Endothelial cell of umbilical vein (primary cell): Measurements from ENCODE around the gene PGAM1.
"Not testable (repeated sequence)": the region's sequence is repeated elsewhere in the genome, so short reads cannot be mapped to it uniquely, and the experiment has no call there.

Experiments used
- CTCF ChIP-seq, 2 donors: IDR thresholded peaks; 1 replicate in 1 of 2; 2 replicates in 1 of 2; pipeline ENCODE4 v1.5.1; 2011; ENCODE audit warnings: low read length in 2 of 2, mild to moderate bottlenecking in 2 of 2, moderate library complexity in 2 of 2, control low read depth in 1 of 2, inconsistent platforms in 1 of 2, low read depth in 1 of 2; ENCODE audit not compliant: insufficient read depth in 1 of 2; ENCODE audit errors: extremely low read depth in 1 of 2
- EZH2 ChIP-seq: IDR thresholded peaks from 2 replicates; pipeline ENCODE4 v1.6.1; 2012; ENCODE audit warnings: borderline replicate concordance, low read depth, mild to moderate bottlenecking, moderate library complexity, low read length, inconsistent platforms; ENCODE audit not compliant: severe bottlenecking
- FOS ChIP-seq: IDR thresholded peaks from 2 replicates; pipeline ENCODE4 v1.6.1; 2011; ENCODE audit warnings: mild to moderate bottlenecking, low read length, moderate library complexity, borderline replicate concordance; ENCODE audit not compliant: insufficient read depth
- GATA2 ChIP-seq: IDR thresholded peaks from 2 replicates; pipeline ENCODE4 v1.7.0; 2011; ENCODE audit warnings: low read depth, mild to moderate bottlenecking, moderate library complexity, mixed read lengths, low read length; ENCODE audit not compliant: insufficient read length, insufficient read depth
- JUN ChIP-seq: IDR thresholded peaks from 2 replicates; pipeline ENCODE4 v1.6.1; 2011; ENCODE audit warnings: borderline replicate concordance, low read depth; ENCODE audit not compliant: insufficient read length, insufficient read depth
- POLR2A ChIP-seq: IDR thresholded peaks from 2 replicates; pipeline ENCODE4 v1.6.1; 2012; ENCODE audit warnings: low read depth, mild to moderate bottlenecking, control low read depth, low read length
- POLR2AphosphoS5 ChIP-seq: IDR thresholded peaks from 2 replicates; pipeline ENCODE4 v1.6.1; 2012; ENCODE audit warnings: low read depth, mild to moderate bottlenecking, control low read depth, low read length, moderate library complexity; ENCODE audit not compliant: insufficient read depth
- TF ChIP-seq, protein P1 (sequence below): IDR thresholded peaks from 2 replicates; pipeline ENCODE4 v1.6.1; 2011; ENCODE audit not compliant: insufficient read depth, insufficient read length

- TF ChIP-seq CTCF (IDR thresholded peaks at IDR 0.05; ENCODE audit: extremely low read depth in 1 of 2, insufficient read depth in 1 of 2, low read depth in 1 of 2, low read length in 2 of 2); EZH2; POLR2A; JUN; FOS; POLR2AphosphoS5; GATA2: not testable (repeated sequence)
- TF ChIP-seq, protein P1, sequence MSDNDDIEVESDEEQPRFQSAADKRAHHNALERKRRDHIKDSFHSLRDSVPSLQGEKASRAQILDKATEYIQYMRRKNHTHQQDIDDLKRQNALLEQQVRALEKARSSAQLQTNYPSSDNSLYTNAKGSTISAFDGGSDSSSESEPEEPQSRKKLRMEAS: not testable (repeated sequence)
Observed at GRCh38 chr10:97423757-97424098, 2.3 kb upstream of the PGAM1 start.
